ENCODE data around the gene HTR5A.

- no peak for TF ChIP-seq MAX (IDR thresholded peaks at IDR 0.05)
- no peak for TF ChIP-seq CREB1 (IDR thresholded peaks at IDR 0.05; ENCODE audit: low read depth)
- no peak for TF ChIP-seq EP300 (IDR thresholded peaks at IDR 0.05; ENCODE audit: borderline replicate concordance)
- no peak for TF ChIP-seq REST (IDR thresholded peaks at IDR 0.05; ENCODE audit: low read depth)
- no peak for TF ChIP-seq ZBTB7A (IDR thresholded peaks at IDR 0.05; ENCODE audit: low read depth)
Measured at GRCh38 chr7:155054761-155055160, 15.4 kb upstream of the HTR5A start.
